Body of pancreas (tissue), 4 donors: ENCODE measurements around the gene DAAM1. TPM values are rescaled to one million over a fixed set of nuclear protein-coding genes. Genes with fewer than 3 reads are reported as not detected.

Experiments used
- ATAC-seq: fragments of 150-250 bp; one replicate; pipeline ENCODE4 v1.9.1; 2016
- DNase-seq, 4 donors: peaks; one replicate each; pipeline ENCODE4 v3.0.0-alpha.2; 2019
- H3K27ac ChIP-seq, 4 donors: fragments of 200-600 bp; sonication (generic); 1 replicate in 3 of 4; 2 replicates in 1 of 4; pipeline versions ENCODE4 v1.5.1 to v1.6.1; 2016 to 2019; ENCODE audit warnings: mild to moderate bottlenecking in 1 of 4, mixed read lengths in 1 of 4, moderate library complexity in 1 of 4
- H3K27me3 ChIP-seq, 2 donors: fragments of 200-600 bp; sonication (generic); one replicate each; pipeline ENCODE4 v1.6.0; 2016; ENCODE audit warnings: mild to moderate bottlenecking in 1 of 2
- H3K36me3 ChIP-seq, 2 donors: fragments of 200-600 bp; sonication (generic); replicated peaks in 1 of 2; 2 replicates each; pipeline ENCODE4 v1.5.1; 2016; ENCODE audit warnings: low read depth in 2 of 2; ENCODE audit not compliant: insufficient read depth in 1 of 2
- H3K4me1 ChIP-seq: fragments of 200-600 bp; sonication (generic); one replicate; pipeline ENCODE4 v1.6.0; 2016
- H3K4me3 ChIP-seq, 2 donors: fragments of 200-600 bp; sonication (generic); 1 replicate in 1 of 2; 2 replicates in 1 of 2; pipeline ENCODE4 v1.5.1; 2016 to 2019
- H3K9me3 ChIP-seq, 3 donors: fragments of 200-600 bp; sonication (generic); 1 replicate in 2 of 3; 2 replicates in 1 of 3; pipeline ENCODE4 v1.5.1; 2016
- POLR2A ChIP-seq, 3 donors: fragments of 450-650 bp; IDR thresholded peaks; one replicate each; pipeline ENCODE4 v1.6.1; 2016; ENCODE audit warnings: antibody characterized with exemption in 3 of 3, mild to moderate bottlenecking in 2 of 3
- WGBS, 2 donors: methylation state at CpG; one replicate each; pipeline ENCODE4 v1.1.5; 2017; 5-methylcytosine and 5-hydroxymethylcytosine counted together
- intact Hi-C: fragments of 100-400 bp; cut with DNase I; formaldehyde crosslinking; loops from one replicate; pipeline ENCODE4 v1.15.1; 2023
- total RNA-seq, 2 donors: library from RNA; depleted of rRNA; stranded (reverse); fragments of >200 nt; gene quantifications; one replicate each; pipeline ENCODE4 v1.1.0, GENCODE V29; 2016
- TF ChIP-seq, protein P1 (sequence below), 7 experiments: fragments of 450-650 bp in 4 of 7; fragments of 200-600 bp in 3 of 7; sonication (generic) in 3 of 7; IDR thresholded peaks; one replicate each; pipeline ENCODE4 v1.5.1; 2016 to 2019; ENCODE audit warnings: antibody characterized with exemption in 7 of 7

The DAAM1 gene
- total RNA-seq, 2 donors from 2014 or later, result 16.9 to 42.5 TPM

DNA sequence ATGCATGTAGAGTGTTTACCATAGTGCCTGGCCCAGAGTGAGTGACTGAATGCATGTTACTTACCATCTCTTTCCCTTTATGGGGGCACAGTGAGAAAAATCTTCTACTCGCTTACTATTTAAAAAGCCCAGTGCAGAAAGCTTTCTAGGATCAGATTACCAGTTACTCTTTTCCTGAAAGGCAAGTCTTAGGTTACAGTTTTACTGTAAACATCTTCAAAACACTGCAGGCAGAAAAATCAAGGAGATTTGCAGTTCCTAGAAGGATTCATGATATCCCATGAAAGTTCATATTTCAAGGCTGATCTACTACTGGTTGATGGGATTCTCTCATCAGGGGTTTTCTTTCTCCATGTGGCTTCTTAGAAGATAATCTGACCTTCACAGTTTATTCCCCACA is 29.3 kb upstream of the DAAM1 start:
- H3K36me3 ChIP-seq, result no peaks in the 10 kb centered on the region
- 84 to 96% methylated on average over 1 of the region's 1 CpG for WGBS, 2 donors
- H3K9me3 ChIP-seq, result no peaks in the 10 kb centered on the region
- DNase-seq (no peak), ATAC-seq (no peak)
- no peak overlapping the region for H3K4me3 ChIP-seq
- intact Hi-C loops, result no loop called here
- peaks cover 13% of the 10 kb centered on the region for H3K4me1 ChIP-seq
- H3K27ac ChIP-seq, result no peak overlapping the region
- TF ChIP-seq, protein P1, sequence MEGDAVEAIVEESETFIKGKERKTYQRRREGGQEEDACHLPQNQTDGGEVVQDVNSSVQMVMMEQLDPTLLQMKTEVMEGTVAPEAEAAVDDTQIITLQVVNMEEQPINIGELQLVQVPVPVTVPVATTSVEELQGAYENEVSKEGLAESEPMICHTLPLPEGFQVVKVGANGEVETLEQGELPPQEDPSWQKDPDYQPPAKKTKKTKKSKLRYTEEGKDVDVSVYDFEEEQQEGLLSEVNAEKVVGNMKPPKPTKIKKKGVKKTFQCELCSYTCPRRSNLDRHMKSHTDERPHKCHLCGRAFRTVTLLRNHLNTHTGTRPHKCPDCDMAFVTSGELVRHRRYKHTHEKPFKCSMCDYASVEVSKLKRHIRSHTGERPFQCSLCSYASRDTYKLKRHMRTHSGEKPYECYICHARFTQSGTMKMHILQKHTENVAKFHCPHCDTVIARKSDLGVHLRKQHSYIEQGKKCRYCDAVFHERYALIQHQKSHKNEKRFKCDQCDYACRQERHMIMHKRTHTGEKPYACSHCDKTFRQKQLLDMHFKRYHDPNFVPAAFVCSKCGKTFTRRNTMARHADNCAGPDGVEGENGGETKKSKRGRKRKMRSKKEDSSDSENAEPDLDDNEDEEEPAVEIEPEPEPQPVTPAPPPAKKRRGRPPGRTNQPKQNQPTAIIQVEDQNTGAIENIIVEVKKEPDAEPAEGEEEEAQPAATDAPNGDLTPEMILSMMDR (IDR thresholded peaks at IDR 0.05), result no peak
- TF ChIP-seq POLR2A (IDR thresholded peaks at IDR 0.05), result no peak
- H3K27me3 ChIP-seq, result no peaks in the 10 kb centered on the region

GRCh38 chr14:59160506-59160905 is 28.0 kb upstream of the DAAM1 start:
- 32% methylated on average over 5 of the region's 5 CpGs for WGBS, 2 donors
- ATAC-seq, result no peak

GRCh38 chr14:59161561-59162175 is 26.8 kb upstream of the DAAM1 start:
- no peaks in the 10 kb centered on the region for H3K27me3 ChIP-seq

More at GRCh38 chr14:59160506-59160905, 28.0 kb upstream of the DAAM1 start:
- intact Hi-C loops, result no loop called here
- Histone ChIP-seq H3K9me3 (no peaks in the 10 kb centered on the region), H3K27me3 (no peaks in the 10 kb centered on the region), H3K4me3 (no peak overlapping the region), H3K36me3 (no peaks in the 10 kb centered on the region), H3K27ac (no peak overlapping the region), H3K4me1 (peaks cover 13% of the 10 kb centered on the region)
- TF ChIP-seq, protein P1 (IDR thresholded peaks at IDR 0.05), result no peak
- TF ChIP-seq POLR2A (IDR thresholded peaks at IDR 0.05), result no peak
- no peak for DNase-seq

GRCh38 chr14:59166258-59166657 is 22.2 kb upstream of the DAAM1 start:
- Histone ChIP-seq H3K27ac (no peak overlapping the region), H3K36me3 (no peaks in the 10 kb centered on the region), H3K4me1 (peaks cover 3% of the 10 kb centered on the region), H3K27me3 (no peaks in the 10 kb centered on the region), H3K9me3 (no peaks in the 10 kb centered on the region), H3K4me3 (no peak overlapping the region)
- intact Hi-C loops, result no loop called here
- TF ChIP-seq, protein P1 (IDR thresholded peaks at IDR 0.05), result no peak
- TF ChIP-seq POLR2A (IDR thresholded peaks at IDR 0.05), result no peak
- no peak for DNase-seq
- ATAC-seq, result no peak
- WGBS, 2 donors, result 96 to 98% methylated on average over 3 of the region's 3 CpGs

More at GRCh38 chr14:59161561-59162175, 26.8 kb upstream of the DAAM1 start:
- peak in 1 of 4 donors; percentile 42 for DNase-seq
- H3K36me3 ChIP-seq, result no peaks in the 10 kb centered on the region
- H3K9me3 ChIP-seq, result no peaks in the 10 kb centered on the region
- 49 to 56% methylated on average over 7 of the region's 7 CpGs for WGBS, 2 donors
- TF ChIP-seq, protein P1 (IDR thresholded peaks at IDR 0.05), result no peak
- TF ChIP-seq POLR2A (IDR thresholded peaks at IDR 0.05), result no peak
- ATAC-seq, result peak; percentile 87
- H3K27ac ChIP-seq, result no peak overlapping the region
- peaks cover 13% of the 10 kb centered on the region for H3K4me1 ChIP-seq
- intact Hi-C loops, result no loop called here
- H3K4me3 ChIP-seq, result no peak overlapping the region

DNA sequence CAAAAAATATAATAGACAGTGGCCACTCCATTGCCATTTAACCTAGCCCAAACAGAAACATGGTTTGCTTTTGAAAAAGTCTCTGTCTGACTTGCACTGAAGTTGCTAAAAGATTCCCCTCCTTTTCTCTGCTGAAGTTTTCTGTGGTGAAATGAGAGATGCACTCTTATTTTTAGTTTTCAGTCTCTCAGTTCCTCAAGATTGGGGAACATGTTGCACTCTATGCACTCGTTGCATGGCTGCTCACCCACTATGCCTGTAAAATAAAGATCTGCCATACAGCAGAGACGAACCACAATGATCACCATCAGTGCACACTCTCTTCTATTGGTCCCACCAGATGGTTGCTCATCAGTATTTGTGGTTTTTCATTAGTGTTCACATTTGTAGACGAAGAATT is 13.1 kb upstream of the DAAM1 start:
- intact Hi-C loops, result no loop called here
- WGBS, 2 donors, result 56 to 62% methylated on average over 3 of the region's 3 CpGs
- Histone ChIP-seq H3K4me1 (no peaks in the 10 kb centered on the region), H3K9me3 (no peaks in the 10 kb centered on the region), H3K27ac (no peak overlapping the region), H3K4me3 (no peak overlapping the region), H3K36me3 (no peaks in the 10 kb centered on the region), H3K27me3 (no peaks in the 10 kb centered on the region)
- DNase-seq, result no peak
- no peak for TF ChIP-seq POLR2A (IDR thresholded peaks at IDR 0.05)
- TF ChIP-seq, protein P1 (IDR thresholded peaks at IDR 0.05), result no peak
- no peak for ATAC-seq
